HepG2 (cell line): ENCODE measurements around the gene IGF2BP1. TPM values are rescaled to one million over a fixed set of nuclear protein-coding genes. Genes with fewer than 3 reads are reported as not detected.

Experiments
- BHLHE40 ChIP-seq: IDR thresholded peaks from 2 replicates; pipeline ENCODE4 v1.6.1; 2011; ENCODE audit warnings: low read length, improper control_type of control experiment
- EP300 ChIP-seq, 3 experiments: sonication (generic) in 1 of 3; formaldehyde crosslinking in 1 of 3; IDR thresholded peaks; 2 replicates each; pipeline versions ENCODE4 v1.5.1 to v1.6.1; 2011 to 2020; ENCODE audit warnings: low read depth in 2 of 3, low read length in 2 of 3, borderline replicate concordance in 1 of 3, improper control_type of control experiment in 1 of 3, mild to moderate bottlenecking in 1 of 3, missing genetic modification reagents in 1 of 3, moderate library complexity in 1 of 3
- FOSL2 ChIP-seq: sonication (generic); formaldehyde crosslinking; IDR thresholded peaks from 2 replicates; pipeline ENCODE4 v1.4.0; 2020; ENCODE audit warnings: missing genetic modification reagents
- FOXJ3 ChIP-seq: sonication (generic); formaldehyde crosslinking; IDR thresholded peaks from 2 replicates; pipeline ENCODE4 v1.4.0; 2020; ENCODE audit warnings: missing genetic modification reagents, mild to moderate bottlenecking, borderline replicate concordance
- GTF2F1 ChIP-seq: fragments of 150-350 bp; IDR thresholded peaks from 2 replicates; pipeline ENCODE4 v1.6.1; 2014; ENCODE audit warnings: low read length
- MED8 ChIP-seq: sonication (generic); formaldehyde crosslinking; IDR thresholded peaks from 2 replicates; pipeline ENCODE4 v1.8.1; 2023; ENCODE audit warnings: mild to moderate bottlenecking, missing genetic modification reagents; ENCODE audit not compliant: insufficient replicate concordance
- NR2C2 ChIP-seq: sonication (generic); formaldehyde crosslinking; IDR thresholded peaks from 2 replicates; pipeline ENCODE4 v1.4.0; 2020; ENCODE audit warnings: missing genetic modification reagents, mild to moderate bottlenecking, moderate library complexity, borderline replicate concordance
- SNAI1 ChIP-seq: sonication (generic); formaldehyde crosslinking; IDR thresholded peaks from 2 replicates; pipeline ENCODE4 v1.5.0; 2020; ENCODE audit warnings: mild to moderate bottlenecking, missing genetic modification reagents, borderline replicate concordance
- ZC3H13 ChIP-seq: sonication (generic); formaldehyde crosslinking; IDR thresholded peaks from 2 replicates; pipeline ENCODE4 v1.8.1; 2023; ENCODE audit warnings: mild to moderate bottlenecking, missing genetic modification reagents, moderate library complexity
- ZMYM3 ChIP-seq: sonication (generic); formaldehyde crosslinking; IDR thresholded peaks from 2 replicates; pipeline ENCODE4 v1.5.1; 2020; ENCODE audit warnings: mild to moderate bottlenecking, missing genetic modification reagents
- ZNF205 ChIP-seq: IDR thresholded peaks from 2 replicates; pipeline ENCODE4 v1.6.1; 2018; ENCODE audit warnings: missing biosample characterization, missing genetic modification reagents
- ZNF333 ChIP-seq: sonication (generic); formaldehyde crosslinking; IDR thresholded peaks from 2 replicates; pipeline ENCODE4 v1.4.0; 2020; ENCODE audit warnings: mild to moderate bottlenecking, missing genetic modification reagents, borderline replicate concordance
- ZNF431 ChIP-seq: sonication (generic); formaldehyde crosslinking; IDR thresholded peaks from 2 replicates; pipeline ENCODE4 v1.9.0; 2022; ENCODE audit warnings: missing genetic modification reagents, low read depth, mild to moderate bottlenecking, borderline replicate concordance
- ZNF563 ChIP-seq: sonication (generic); formaldehyde crosslinking; IDR thresholded peaks from 2 replicates; pipeline ENCODE4 v1.8.0; 2022; ENCODE audit warnings: mild to moderate bottlenecking, moderate library complexity, missing genetic modification reagents
- ZNF7 ChIP-seq: IDR thresholded peaks from 2 replicates; pipeline ENCODE4 v1.6.1; 2016; ENCODE audit warnings: missing biosample characterization, missing genetic modification reagents
- ZNF841 ChIP-seq: sonication (generic); formaldehyde crosslinking; IDR thresholded peaks from 2 replicates; pipeline ENCODE4 v1.8.1; 2023; ENCODE audit warnings: missing genetic modification reagents, borderline replicate concordance
- ZSCAN25 ChIP-seq: sonication (generic); formaldehyde crosslinking; IDR thresholded peaks from 2 replicates; pipeline ENCODE4 v1.8.0; 2022; ENCODE audit warnings: mild to moderate bottlenecking, missing genetic modification reagents
- polyA plus RNA-seq, 8 experiments: library from polyadenylated mRNA; depleted of rRNA in 3 of 8; stranded (reverse) in 7 of 8; unstranded in 1 of 8; fragments of >200 nt; fragmentation: Illumina TruSeq in 4 of 8; extraction: Trizol in 4 of 8; gene quantifications; 2 replicates each; pipeline versions ENCODE4 v1.2.1 to v1.2.3, GENCODE V29; 2011 to 2016; ENCODE audit warnings: low read depth in 4 of 8, missing spikeins in 1 of 8, mixed read lengths in 1 of 8; ENCODE audit not compliant: insufficient read depth in 1 of 8
- total RNA-seq, 5 experiments: library from RNA; depleted of rRNA; stranded (reverse); fragments of >200 nt; fragmentation: Illumina TruSeq; extraction: Trizol; gene quantifications; 2 replicates each; pipeline ENCODE4 v1.2.3, GENCODE V29; 2016; ENCODE audit warnings: low read depth in 1 of 5
- TF ChIP-seq, protein P1 (sequence below): sonication (generic); formaldehyde crosslinking; IDR thresholded peaks from 2 replicates; pipeline ENCODE4 v1.5.0; 2020; ENCODE audit warnings: mild to moderate bottlenecking, missing genetic modification reagents, moderate library complexity
- TF ChIP-seq, protein P2 (sequence below): IDR thresholded peaks from 2 replicates; pipeline ENCODE4 v1.6.1; 2012; ENCODE audit warnings: low read length, improper control_type of control experiment
- TF ChIP-seq, protein P3 (sequence below): sonication (generic); formaldehyde crosslinking; IDR thresholded peaks from 2 replicates; pipeline ENCODE4 v1.8.0; 2022; ENCODE audit warnings: missing genetic modification reagents, mild to moderate bottlenecking, borderline replicate concordance

IGF2BP1 gene
- total and polyA plus RNA-seq, 2 of the 13 experiments (the other 11 are each of a cell fraction or from before 2014, with no cell fraction given) = 29.7 to 75.1 TPM

DNA sequence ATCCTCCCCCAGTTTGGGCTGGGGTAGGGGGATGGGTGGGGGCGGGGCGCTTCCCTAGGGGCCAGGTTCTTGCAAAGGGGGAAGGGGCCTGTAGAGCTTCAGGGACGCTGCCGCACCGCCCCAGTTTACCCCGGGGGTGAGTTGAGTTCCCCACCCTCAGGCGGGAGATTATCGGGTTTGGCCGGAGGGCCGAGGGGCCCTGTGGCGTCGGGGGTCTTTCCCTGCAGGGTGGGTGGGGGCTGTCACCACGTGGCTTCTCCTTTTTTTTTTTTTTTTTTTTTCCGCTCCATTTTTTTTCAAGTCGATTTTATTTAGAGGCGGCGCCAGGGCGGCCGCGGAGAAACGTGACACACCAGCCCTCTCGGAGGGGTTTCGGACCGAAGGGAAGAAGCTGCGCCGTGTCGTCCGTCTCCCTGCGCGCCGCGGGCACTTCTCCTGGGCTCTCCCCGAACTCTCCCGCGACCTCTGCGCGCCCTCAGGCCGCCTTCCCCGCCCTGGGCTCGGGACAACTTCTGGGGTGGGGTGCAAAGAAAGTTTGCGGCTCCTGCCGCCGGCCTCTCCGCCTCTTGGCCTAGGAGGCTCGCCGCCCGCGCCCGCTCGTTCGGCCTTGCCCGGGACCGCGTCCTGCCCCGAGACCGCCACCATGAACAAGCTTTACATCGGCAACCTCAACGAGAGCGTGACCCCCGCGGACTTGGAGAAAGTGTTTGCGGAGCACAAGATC is at the start of gene IGF2BP1 (continued):
- peak; percentile 88; the same call in 1 of the 2 replicates for TF ChIP-seq ZNF333 (CRISPR knock-in tag)
- TF ChIP-seq NR2C2 = no peak; the same call in 1 of the 2 replicates
- TF ChIP-seq ZNF841 = no peak
- TF ChIP-seq ZNF205 = peak; percentile 31; the same call in 1 of the 2 replicates
- TF ChIP-seq ZMYM3 = no peak
- peak; percentile 73 for TF ChIP-seq BHLHE40
- TF ChIP-seq ZNF563 (CRISPR knock-in tag) = no peak
- TF ChIP-seq FOXJ3 = 0 out of 2 replicates have a peak, but pooled peaks have one; percentile 52
- TF ChIP-seq, protein P1, sequence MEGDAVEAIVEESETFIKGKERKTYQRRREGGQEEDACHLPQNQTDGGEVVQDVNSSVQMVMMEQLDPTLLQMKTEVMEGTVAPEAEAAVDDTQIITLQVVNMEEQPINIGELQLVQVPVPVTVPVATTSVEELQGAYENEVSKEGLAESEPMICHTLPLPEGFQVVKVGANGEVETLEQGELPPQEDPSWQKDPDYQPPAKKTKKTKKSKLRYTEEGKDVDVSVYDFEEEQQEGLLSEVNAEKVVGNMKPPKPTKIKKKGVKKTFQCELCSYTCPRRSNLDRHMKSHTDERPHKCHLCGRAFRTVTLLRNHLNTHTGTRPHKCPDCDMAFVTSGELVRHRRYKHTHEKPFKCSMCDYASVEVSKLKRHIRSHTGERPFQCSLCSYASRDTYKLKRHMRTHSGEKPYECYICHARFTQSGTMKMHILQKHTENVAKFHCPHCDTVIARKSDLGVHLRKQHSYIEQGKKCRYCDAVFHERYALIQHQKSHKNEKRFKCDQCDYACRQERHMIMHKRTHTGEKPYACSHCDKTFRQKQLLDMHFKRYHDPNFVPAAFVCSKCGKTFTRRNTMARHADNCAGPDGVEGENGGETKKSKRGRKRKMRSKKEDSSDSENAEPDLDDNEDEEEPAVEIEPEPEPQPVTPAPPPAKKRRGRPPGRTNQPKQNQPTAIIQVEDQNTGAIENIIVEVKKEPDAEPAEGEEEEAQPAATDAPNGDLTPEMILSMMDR (CRISPR knock-in tag) = 0 out of 2 replicates have a peak, but pooled peaks have one; percentile 2
- TF ChIP-seq, protein P2, sequence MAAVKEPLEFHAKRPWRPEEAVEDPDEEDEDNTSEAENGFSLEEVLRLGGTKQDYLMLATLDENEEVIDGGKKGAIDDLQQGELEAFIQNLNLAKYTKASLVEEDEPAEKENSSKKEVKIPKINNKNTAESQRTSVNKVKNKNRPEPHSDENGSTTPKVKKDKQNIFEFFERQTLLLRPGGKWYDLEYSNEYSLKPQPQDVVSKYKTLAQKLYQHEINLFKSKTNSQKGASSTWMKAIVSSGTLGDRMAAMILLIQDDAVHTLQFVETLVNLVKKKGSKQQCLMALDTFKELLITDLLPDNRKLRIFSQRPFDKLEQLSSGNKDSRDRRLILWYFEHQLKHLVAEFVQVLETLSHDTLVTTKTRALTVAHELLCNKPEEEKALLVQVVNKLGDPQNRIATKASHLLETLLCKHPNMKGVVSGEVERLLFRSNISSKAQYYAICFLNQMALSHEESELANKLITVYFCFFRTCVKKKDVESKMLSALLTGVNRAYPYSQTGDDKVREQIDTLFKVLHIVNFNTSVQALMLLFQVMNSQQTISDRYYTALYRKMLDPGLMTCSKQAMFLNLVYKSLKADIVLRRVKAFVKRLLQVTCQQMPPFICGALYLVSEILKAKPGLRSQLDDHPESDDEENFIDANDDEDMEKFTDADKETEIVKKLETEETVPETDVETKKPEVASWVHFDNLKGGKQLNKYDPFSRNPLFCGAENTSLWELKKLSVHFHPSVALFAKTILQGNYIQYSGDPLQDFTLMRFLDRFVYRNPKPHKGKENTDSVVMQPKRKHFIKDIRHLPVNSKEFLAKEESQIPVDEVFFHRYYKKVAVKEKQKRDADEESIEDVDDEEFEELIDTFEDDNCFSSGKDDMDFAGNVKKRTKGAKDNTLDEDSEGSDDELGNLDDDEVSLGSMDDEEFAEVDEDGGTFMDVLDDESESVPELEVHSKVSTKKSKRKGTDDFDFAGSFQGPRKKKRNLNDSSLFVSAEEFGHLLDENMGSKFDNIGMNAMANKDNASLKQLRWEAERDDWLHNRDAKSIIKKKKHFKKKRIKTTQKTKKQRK = no peak
- no peak for TF ChIP-seq MED8 (CRISPR knock-in tag)
- peak in 1 of 2 experiments; percentile 5; a peak in 1 of 4 replicates for TF ChIP-seq EP300 (IDR thresholded peaks at IDR 0.05; ENCODE audit: low read depth in 2 of 2, low read length in 2 of 2)
- no peak for TF ChIP-seq EP300 (CRISPR knock-in tag; IDR thresholded peaks at IDR 0.05; ENCODE audit: borderline replicate concordance)
- no peak; the same call in 1 of the 2 replicates for TF ChIP-seq FOSL2 (CRISPR knock-in tag)
- TF ChIP-seq ZC3H13 (CRISPR knock-in tag) = peak; percentile 56; the same call in 1 of the 2 replicates
- TF ChIP-seq, protein P3, sequence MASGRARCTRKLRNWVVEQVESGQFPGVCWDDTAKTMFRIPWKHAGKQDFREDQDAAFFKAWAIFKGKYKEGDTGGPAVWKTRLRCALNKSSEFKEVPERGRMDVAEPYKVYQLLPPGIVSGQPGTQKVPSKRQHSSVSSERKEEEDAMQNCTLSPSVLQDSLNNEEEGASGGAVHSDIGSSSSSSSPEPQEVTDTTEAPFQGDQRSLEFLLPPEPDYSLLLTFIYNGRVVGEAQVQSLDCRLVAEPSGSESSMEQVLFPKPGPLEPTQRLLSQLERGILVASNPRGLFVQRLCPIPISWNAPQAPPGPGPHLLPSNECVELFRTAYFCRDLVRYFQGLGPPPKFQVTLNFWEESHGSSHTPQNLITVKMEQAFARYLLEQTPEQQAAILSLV (CRISPR knock-in tag) = peak; percentile 8; the same call in 1 of the 2 replicates
- TF ChIP-seq ZNF7 (CRISPR knock-in tag) = no peak
- no peak for TF ChIP-seq GTF2F1
- no peak for TF ChIP-seq ZSCAN25 (CRISPR knock-in tag)
- no peak for TF ChIP-seq SNAI1
- TF ChIP-seq ZNF431 (CRISPR knock-in tag) = no peak
